Measurements from ENCODE around the gene NAV2. TPM values are rescaled to one million over a fixed set of nuclear protein-coding genes. Genes with fewer than 3 reads are reported as not detected.

NAV2 gene
- total RNA-seq, 1 experiment from 2014 or later = 23.3 TPM

- Histone ChIP-seq H4K20me1 (ENCODE audit: insufficient read depth) (no peaks in the 10 kb centered on the region), H3F3A (ENCODE audit: insufficient read depth, low read depth) (peaks cover 44% of the 10 kb centered on the region), H3K4me3 (no peak overlapping the region), H3K27ac (peak overlapping the region; percentile 82), H3K4me2 (peak overlapping the region; percentile 43), H3K4me1 (replicated peaks; ENCODE audit: insufficient read depth) (peaks cover 77% of the 10 kb centered on the region), H3K9me2 (ENCODE audit: insufficient read depth) (no peaks in the 10 kb centered on the region), H3K27me3 (ENCODE audit: insufficient read depth, low read depth) (no peaks in the 10 kb centered on the region), H3K79me2 (ENCODE audit: low read depth) (peaks cover under 1% of the 10 kb centered on the region; the same call in 1 of the 2 replicates), H2AFZ (no peak overlapping the region), H3K9me3 (ENCODE audit: insufficient read depth, low read depth) (no peaks in the 10 kb centered on the region), H3K36me3 (ENCODE audit: low read depth) (no peaks in the 10 kb centered on the region)
- TF ChIP-seq EZH2 (IDR thresholded peaks at IDR 0.05; ENCODE audit: low read depth) (no peak), CTCF (conservative IDR thresholded peaks at IDR 0.05) (no peak)
- DNase-seq = no peak
- intact Hi-C loops (cut with micrococcal nuclease; ENCODE audit: unreplicated experiment) = loop anchor here (5.0 kb wide), 1 partner anchor 55 kb away; no protein-coding TSS in a partner anchor
- BruUV-seq (replicated peaks) = no TSS peak
- ChIA-PET CTCF (no interaction called here), POLR2A (ENCODE audit: unreplicated experiment) (no interaction called here)
Measured at GRCh38 chr11:19722702-19723101, 10.1 kb downstream of the NAV2 start.

- Histone ChIP-seq H3K27me3 (ENCODE audit: insufficient read depth, low read depth) (no peaks in the 10 kb centered on the region), H3K9me3 (ENCODE audit: insufficient read depth, low read depth) (no peaks in the 10 kb centered on the region), H3K4me3 (no peak overlapping the region), H3K4me2 (peak overlapping the region; percentile 43), H3K9me2 (ENCODE audit: insufficient read depth) (no peaks in the 10 kb centered on the region), H3K79me2 (ENCODE audit: low read depth) (no peaks in the 10 kb centered on the region), H2AFZ (no peak overlapping the region), H3K4me1 (replicated peaks; ENCODE audit: insufficient read depth) (peaks cover 77% of the 10 kb centered on the region), H3K27ac (peak overlapping the region; percentile 82), H3F3A (ENCODE audit: insufficient read depth, low read depth) (peaks cover 44% of the 10 kb centered on the region), H3K36me3 (ENCODE audit: low read depth) (no peaks in the 10 kb centered on the region), H4K20me1 (ENCODE audit: insufficient read depth) (no peaks in the 10 kb centered on the region)
- ChIA-PET POLR2A (ENCODE audit: unreplicated experiment) (interaction anchor here (0.5 to 0.6 kb wide), 3 partner anchors 9 to 203 kb away, joined by 3 to 5 read pairs (median 5); no protein-coding TSS in a partner anchor), CTCF (interaction anchor here (0.5 to 1.0 kb wide), 3 partner anchors 58 to 120 kb away, joined by 3 read pairs; no protein-coding TSS in a partner anchor)
- intact Hi-C loops (cut with micrococcal nuclease; ENCODE audit: unreplicated experiment) = loop anchor here (5.0 kb wide), 1 partner anchor 56 kb away; no protein-coding TSS in a partner anchor
- DNase-seq = peak; percentile 78 to 94
- BruUV-seq (replicated peaks) = no TSS peak
- TF ChIP-seq EZH2 (IDR thresholded peaks at IDR 0.05; ENCODE audit: low read depth) = no peak
- no peak for TF ChIP-seq CTCF (conservative IDR thresholded peaks at IDR 0.05)
Measured at GRCh38 chr11:19723572-19724342, 11.1 kb downstream of the NAV2 start.

- intact Hi-C loops (cut with micrococcal nuclease; ENCODE audit: unreplicated experiment) = loop anchor here (5.0 kb wide), 1 partner anchor 57 kb away; no protein-coding TSS in a partner anchor
- H3K27ac ChIP-seq = peak overlapping the region; percentile 82
- CTCF ChIA-PET = interaction anchor here (0.6 kb wide), 1 partner anchor 82 kb away, joined by 3 read pairs; no protein-coding TSS in a partner anchor
Measured at GRCh38 chr11:19724765-19725164, 12.1 kb downstream of the NAV2 start.

More at GRCh38 chr11:19724765-19725164, 12.1 kb downstream of the NAV2 start:
- no peak overlapping the region for H2AFZ ChIP-seq
- H3K4me2 ChIP-seq = peak overlapping the region; percentile 43
- H3K4me3 ChIP-seq = no peak overlapping the region
- H3K36me3 ChIP-seq (ENCODE audit: low read depth) = no peaks in the 10 kb centered on the region
- peaks cover 44% of the 10 kb centered on the region for H3F3A ChIP-seq (ENCODE audit: insufficient read depth, low read depth)
- no TSS peak for BruUV-seq (replicated peaks)
- peak in 1 of 2 experiments; percentile 38 for DNase-seq
- no peaks in the 10 kb centered on the region for H3K9me2 ChIP-seq (ENCODE audit: insufficient read depth)
- no peaks in the 10 kb centered on the region for H3K9me3 ChIP-seq (ENCODE audit: insufficient read depth, low read depth)
- TF ChIP-seq CTCF (conservative IDR thresholded peaks at IDR 0.05) = no peak
- TF ChIP-seq EZH2 (IDR thresholded peaks at IDR 0.05; ENCODE audit: low read depth) = no peak
- H3K27me3 ChIP-seq (ENCODE audit: insufficient read depth, low read depth) = no peaks in the 10 kb centered on the region
- no peaks in the 10 kb centered on the region; the same call in 1 of the 2 replicates for H3K79me2 ChIP-seq (ENCODE audit: low read depth)
- POLR2A ChIA-PET (ENCODE audit: unreplicated experiment) = no interaction called here
- H4K20me1 ChIP-seq (ENCODE audit: insufficient read depth) = no peaks in the 10 kb centered on the region
- H3K4me1 ChIP-seq (replicated peaks; ENCODE audit: insufficient read depth) = peaks cover 75% of the 10 kb centered on the region

All from PC-9 (cell line).